Hepatocyte (in vitro differentiated cells): Measurements from ENCODE around the gene CREB5. TPM values are rescaled to one million over a fixed set of nuclear protein-coding genes. Genes with fewer than 3 reads are reported as not detected.

ENCODE experiments used
- DNase-seq: peaks from one replicate; pipeline ENCODE4 v3.0.0-alpha.2; 2016; ENCODE audit warnings: low spot score
- H2AFZ ChIP-seq: fragments of 200-600 bp; sonication (generic); 2 replicates; pipeline ENCODE4 v1.6.0; 2016; ENCODE audit warnings: antibody characterized with exemption, mild to moderate bottlenecking
- H3K27ac ChIP-seq: fragments of 200-600 bp; sonication (generic); 2 replicates; pipeline ENCODE4 v1.5.1; 2016; ENCODE audit warnings: mild to moderate bottlenecking
- H3K27me3 ChIP-seq: fragments of 200-600 bp; sonication (generic); 2 replicates; pipeline ENCODE4 v1.6.1; 2016
- H3K36me3 ChIP-seq: fragments of 200-600 bp; sonication (generic); replicated peaks from 2 replicates; pipeline ENCODE4 v1.5.1; 2016; ENCODE audit warnings: low read depth; ENCODE audit not compliant: insufficient read depth
- H3K4me1 ChIP-seq: fragments of 200-600 bp; sonication (generic); 2 replicates; pipeline ENCODE4 v1.5.1; 2016; ENCODE audit warnings: mild to moderate bottlenecking, moderate library complexity; ENCODE audit not compliant: insufficient read depth
- H3K4me2 ChIP-seq: fragments of 200-600 bp; sonication (generic); 2 replicates; pipeline ENCODE4 v1.6.0; 2016
- H3K4me3 ChIP-seq: fragments of 200-600 bp; sonication (generic); 2 replicates; pipeline ENCODE4 v1.5.1; 2016; ENCODE audit warnings: mild to moderate bottlenecking
- H3K79me2 ChIP-seq: fragments of 200-600 bp; sonication (generic); 2 replicates; pipeline ENCODE4 v1.6.0; 2017; ENCODE audit warnings: mild to moderate bottlenecking
- H3K9me2 ChIP-seq: fragments of 200-600 bp; sonication (generic); replicated peaks from 2 replicates; pipeline ENCODE4 v1.6.0; 2017; ENCODE audit warnings: mild to moderate bottlenecking; ENCODE audit not compliant: insufficient read depth
- H3K9me3 ChIP-seq: fragments of 200-600 bp; sonication (generic); 2 replicates; pipeline ENCODE4 v1.5.1; 2016; ENCODE audit warnings: low read depth, mild to moderate bottlenecking
- H4K20me1 ChIP-seq: fragments of 200-600 bp; sonication (generic); 2 replicates; pipeline ENCODE4 v1.6.0; 2016; ENCODE audit warnings: mild to moderate bottlenecking; ENCODE audit not compliant: insufficient read depth, poor library complexity, severe bottlenecking
- EZH2 ChIP-seq: fragments of 200-600 bp; sonication (generic); IDR thresholded peaks from 2 replicates; pipeline ENCODE4 v1.6.1; 2016; ENCODE audit warnings: antibody characterized with exemption, mild to moderate bottlenecking, borderline replicate concordance
- EZH2phosphoT487 ChIP-seq: fragments of 200-600 bp; sonication (generic); IDR thresholded peaks from one replicate; pipeline ENCODE4 v1.6.1; 2018; ENCODE audit warnings: antibody characterized with exemption, mild to moderate bottlenecking, low read depth, moderate library complexity; ENCODE audit not compliant: unreplicated experiment, severe bottlenecking
- WGBS: methylation state at CpG from one replicate; pipeline ENCODE4 v1.1.6; 2016; ENCODE audit warnings: low lambda C conversion rate; ENCODE audit errors: missing lambda C conversion rate; 5-methylcytosine and 5-hydroxymethylcytosine counted together
- polyA plus RNA-seq: library from polyadenylated mRNA; unstranded; fragments of >200 nt; fragmentation: Nextera tagmentation; extraction: Ambion mirVana; gene quantifications from 2 replicates; pipeline ENCODE4 v1.2.1, GENCODE V29; 2016
- total RNA-seq: library from RNA; depleted of rRNA; stranded (reverse); fragments of >200 nt; gene quantifications from 2 replicates; pipeline ENCODE4 v1.2.3, GENCODE V29; 2014
- TF ChIP-seq, protein P1 (sequence below): fragments of 200-600 bp; sonication (generic); IDR thresholded peaks from 2 replicates; pipeline ENCODE4 v1.5.1; 2016; ENCODE audit warnings: antibody characterized with exemption, mild to moderate bottlenecking; ENCODE audit not compliant: poor library complexity

CREB5 gene
- total and polyA plus RNA-seq, 2 experiments from 2014 or later = 14.0 to 27.9 TPM

DNA sequence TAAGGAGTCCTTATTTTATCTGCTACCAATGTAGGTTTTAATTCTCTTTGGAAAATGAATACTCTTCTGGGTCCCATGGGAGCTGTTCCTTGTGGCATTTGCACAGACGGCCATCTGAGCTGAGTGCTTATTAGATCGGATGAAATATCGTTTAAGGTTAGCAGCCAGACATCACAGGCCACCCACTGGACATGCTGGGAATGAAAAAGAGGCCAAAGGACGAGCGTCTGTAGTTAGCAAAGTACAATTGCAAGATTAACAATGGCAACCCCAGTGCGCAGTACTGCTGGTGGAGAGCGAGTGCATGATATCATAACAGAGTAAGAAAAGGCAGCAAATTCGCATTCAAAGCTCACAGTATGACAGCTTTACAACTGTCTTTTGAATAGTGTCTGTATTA lies 28.3 kb upstream of the CREB5 start:
- no peaks in the 10 kb centered on the region for H3K4me1 ChIP-seq
- no peak overlapping the region for H3K4me2 ChIP-seq
- no peak overlapping the region for H2AFZ ChIP-seq
- no peak overlapping the region for H3K4me3 ChIP-seq
- H4K20me1 ChIP-seq = no peaks in the 10 kb centered on the region
- H3K27me3 ChIP-seq = no peaks in the 10 kb centered on the region
- no peak for DNase-seq
- H3K79me2 ChIP-seq = no peaks in the 10 kb centered on the region
- no peaks in the 10 kb centered on the region for H3K9me2 ChIP-seq
- H3K36me3 ChIP-seq = no peaks in the 10 kb centered on the region
- TF ChIP-seq EZH2phosphoT487 = no peak
- TF ChIP-seq EZH2 = no peak
- TF ChIP-seq, protein P1, sequence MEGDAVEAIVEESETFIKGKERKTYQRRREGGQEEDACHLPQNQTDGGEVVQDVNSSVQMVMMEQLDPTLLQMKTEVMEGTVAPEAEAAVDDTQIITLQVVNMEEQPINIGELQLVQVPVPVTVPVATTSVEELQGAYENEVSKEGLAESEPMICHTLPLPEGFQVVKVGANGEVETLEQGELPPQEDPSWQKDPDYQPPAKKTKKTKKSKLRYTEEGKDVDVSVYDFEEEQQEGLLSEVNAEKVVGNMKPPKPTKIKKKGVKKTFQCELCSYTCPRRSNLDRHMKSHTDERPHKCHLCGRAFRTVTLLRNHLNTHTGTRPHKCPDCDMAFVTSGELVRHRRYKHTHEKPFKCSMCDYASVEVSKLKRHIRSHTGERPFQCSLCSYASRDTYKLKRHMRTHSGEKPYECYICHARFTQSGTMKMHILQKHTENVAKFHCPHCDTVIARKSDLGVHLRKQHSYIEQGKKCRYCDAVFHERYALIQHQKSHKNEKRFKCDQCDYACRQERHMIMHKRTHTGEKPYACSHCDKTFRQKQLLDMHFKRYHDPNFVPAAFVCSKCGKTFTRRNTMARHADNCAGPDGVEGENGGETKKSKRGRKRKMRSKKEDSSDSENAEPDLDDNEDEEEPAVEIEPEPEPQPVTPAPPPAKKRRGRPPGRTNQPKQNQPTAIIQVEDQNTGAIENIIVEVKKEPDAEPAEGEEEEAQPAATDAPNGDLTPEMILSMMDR = no peak
- H3K27ac ChIP-seq = no peak overlapping the region
- WGBS = 86% methylated on average over 8 of the region's 8 CpGs
- H3K9me3 ChIP-seq = no peaks in the 10 kb centered on the region

DNA sequence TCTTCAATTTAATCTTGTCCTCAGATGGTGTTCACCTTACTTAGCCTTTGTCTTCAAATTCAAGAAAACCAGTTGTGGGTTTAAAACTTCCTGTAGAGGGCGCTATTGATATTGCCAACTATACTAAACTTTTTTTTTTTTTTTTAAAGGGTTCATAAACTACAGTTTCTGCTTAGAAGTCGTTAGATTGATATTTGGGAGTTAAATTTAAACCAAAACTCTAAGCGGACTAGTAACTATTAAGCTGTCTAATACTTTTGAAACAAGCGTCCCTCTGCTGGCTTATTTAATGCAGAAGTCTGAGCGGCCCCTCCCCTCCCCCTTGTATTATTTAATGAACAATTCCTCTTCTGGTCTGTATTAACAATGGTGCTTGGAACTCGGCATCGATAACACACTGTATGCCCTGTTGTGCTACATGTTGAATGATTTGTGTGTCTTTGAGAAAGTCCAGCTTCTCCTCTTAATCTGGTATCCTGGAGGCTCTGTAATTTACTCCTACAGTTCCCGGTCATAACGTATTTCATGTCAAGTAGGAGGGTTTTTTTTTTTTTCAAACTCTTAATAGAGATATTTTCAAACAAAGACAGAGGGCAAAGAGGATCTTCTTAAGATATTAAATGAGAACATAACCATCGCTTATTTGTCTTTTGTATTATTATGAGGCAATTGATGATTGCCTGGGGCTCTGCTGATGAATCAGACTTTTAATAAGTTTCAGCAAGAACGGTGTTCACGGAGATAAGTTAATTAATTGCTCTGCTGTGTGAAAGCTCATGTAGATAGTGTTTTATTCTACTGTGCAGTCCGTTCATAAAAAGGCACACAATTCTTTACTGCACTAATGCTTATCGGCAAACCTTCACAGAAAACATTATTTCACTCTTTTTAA lies 22.6 kb upstream of the CREB5 start:
- no peak overlapping the region for H3K4me3 ChIP-seq
- no peaks in the 10 kb centered on the region for H3K36me3 ChIP-seq
- no peaks in the 10 kb centered on the region for H3K9me3 ChIP-seq
- H3K27me3 ChIP-seq = no peaks in the 10 kb centered on the region
- peak; percentile 86 for DNase-seq
- H3K9me2 ChIP-seq = no peaks in the 10 kb centered on the region
- H3K4me2 ChIP-seq = peak overlapping the region; percentile 71
- TF ChIP-seq EZH2phosphoT487 (no peak), EZH2 (no peak)
- TF ChIP-seq, protein P1 = peak; percentile 91
- peaks cover 6% of the 10 kb centered on the region for H3K4me1 ChIP-seq
- H3K27ac ChIP-seq = peak overlapping the region; percentile 16
- H3K79me2 ChIP-seq = no peaks in the 10 kb centered on the region
- no peaks in the 10 kb centered on the region for H4K20me1 ChIP-seq
- no peak overlapping the region for H2AFZ ChIP-seq
- WGBS = 27% methylated on average over 14 of the region's 14 CpGs

DNA sequence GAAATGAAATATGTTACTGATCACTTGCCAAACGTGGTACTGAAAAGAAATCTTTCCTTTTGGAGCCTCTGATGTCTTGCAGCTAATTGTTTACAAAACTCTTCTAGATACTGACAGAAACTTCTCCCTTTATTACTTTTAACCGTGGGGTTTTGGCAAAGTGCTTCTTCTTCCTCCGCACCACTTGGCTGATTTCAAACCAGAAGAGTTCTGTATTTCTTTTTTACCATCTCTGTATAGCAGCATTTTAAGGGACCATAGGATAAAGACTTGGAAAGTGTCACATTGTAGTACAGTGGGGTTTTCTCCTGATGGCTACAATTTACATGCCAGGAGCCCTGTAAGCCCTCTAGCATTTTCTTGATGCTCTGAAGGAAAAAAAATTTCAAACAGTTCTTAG lies 21.9 kb upstream of the CREB5 start:
- no peak for TF ChIP-seq EZH2phosphoT487
- peaks cover 6% of the 10 kb centered on the region for H3K4me1 ChIP-seq
- H3K4me2 ChIP-seq = peak overlapping the region; percentile 71
- H2AFZ ChIP-seq = no peak overlapping the region
- H3K4me3 ChIP-seq = no peak overlapping the region
- no peaks in the 10 kb centered on the region for H4K20me1 ChIP-seq
- no peak for DNase-seq
- H3K79me2 ChIP-seq = no peaks in the 10 kb centered on the region
- H3K36me3 ChIP-seq = no peaks in the 10 kb centered on the region
- 24% methylated on average over 3 of the region's 3 CpGs for WGBS
- no peaks in the 10 kb centered on the region for H3K27me3 ChIP-seq
- no peaks in the 10 kb centered on the region for H3K9me3 ChIP-seq
- H3K27ac ChIP-seq = peak overlapping the region; percentile 16
- no peaks in the 10 kb centered on the region for H3K9me2 ChIP-seq

DNA sequence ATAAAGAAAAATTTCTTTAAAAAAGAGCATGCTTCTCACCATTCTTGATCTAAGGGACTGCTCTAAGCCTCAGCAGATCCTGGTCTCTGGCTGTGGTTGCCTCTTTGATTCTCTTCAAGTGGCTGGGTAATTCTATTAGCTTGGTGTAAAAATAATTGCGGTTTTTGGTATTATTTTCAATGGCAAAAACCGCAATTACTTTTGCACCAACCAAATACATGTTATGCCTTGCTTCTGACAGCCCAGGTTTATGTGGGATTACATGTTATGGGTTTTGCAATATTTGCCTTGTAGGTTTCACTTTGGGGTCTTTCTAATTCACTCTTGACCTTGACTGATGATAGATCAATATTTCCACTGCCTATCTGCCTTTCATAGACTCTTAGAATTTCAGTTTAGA lies 20.0 kb upstream of the CREB5 start:
- Histone ChIP-seq H4K20me1 (no peaks in the 10 kb centered on the region), H3K27me3 (no peaks in the 10 kb centered on the region), H3K79me2 (no peaks in the 10 kb centered on the region), H3K4me3 (no peak overlapping the region), H3K4me2 (no peak overlapping the region), H3K9me3 (no peaks in the 10 kb centered on the region), H3K36me3 (no peaks in the 10 kb centered on the region), H3K4me1 (peaks cover 6% of the 10 kb centered on the region), H3K27ac (no peak overlapping the region), H3K9me2 (no peaks in the 10 kb centered on the region), H2AFZ (no peak overlapping the region)
- no peak for TF ChIP-seq EZH2
- TF ChIP-seq, protein P1 = no peak
- no peak for TF ChIP-seq EZH2phosphoT487
- DNase-seq = no peak
- 94% methylated on average over 2 of the region's 2 CpGs for WGBS
